ENCODE results near the gene DNAJB6.
"Not testable (repeated sequence)": the region's sequence is repeated elsewhere in the genome, so short reads cannot be mapped to it uniquely, and the experiment has no call there.

DNAJB6 gene

GRCh38 chr7:157320608-157320980, 16.2 kb upstream of the DNAJB6 start:
- DNase-seq (ENCODE audit: insufficient read length, low spot score) (no peak), FAIRE-seq (no peak)
- TF ChIP-seq POLR2A (IDR thresholded peaks at IDR 0.05; ENCODE audit: low read depth, low read length): no peak
- TF ChIP-seq POU2F2 (IDR thresholded peaks at IDR 0.05; ENCODE audit: low read depth, low read length): no peak
- TF ChIP-seq PAX5 (IDR thresholded peaks at IDR 0.05; ENCODE audit: insufficient read depth, low read length, severe bottlenecking): no peak
- TF ChIP-seq TAF1 (IDR thresholded peaks at IDR 0.05; ENCODE audit: low read depth, low read length): no peak
- no peak for TF ChIP-seq SPI1 (IDR thresholded peaks at IDR 0.05; ENCODE audit: low read depth, low read length)
- no peak for TF ChIP-seq POLR2AphosphoS5 (IDR thresholded peaks at IDR 0.05; ENCODE audit: low read depth, low read length)

- FAIRE-seq (no peak), DNase-seq (ENCODE audit: insufficient read length, low spot score) (no peak)
- TF ChIP-seq TAF1 (IDR thresholded peaks at IDR 0.05; ENCODE audit: low read depth, low read length) (no peak), POU2F2 (IDR thresholded peaks at IDR 0.05; ENCODE audit: low read depth, low read length) (no peak)
These were observed 13.4 kb upstream of the DNAJB6 start for GRCh38 chr7:157323401-157323800.

- no peak for TF ChIP-seq POLR2AphosphoS5 (IDR thresholded peaks at IDR 0.05; ENCODE audit: low read depth, low read length)
- no peak for TF ChIP-seq POU2F2 (IDR thresholded peaks at IDR 0.05; ENCODE audit: low read depth, low read length)
- TF ChIP-seq POLR2A (IDR thresholded peaks at IDR 0.05; ENCODE audit: low read depth, low read length): no peak
- no peak for TF ChIP-seq TAF1 (IDR thresholded peaks at IDR 0.05; ENCODE audit: low read depth, low read length)
- no peak for TF ChIP-seq SPI1 (IDR thresholded peaks at IDR 0.05; ENCODE audit: low read depth, low read length)
- TF ChIP-seq PAX5 (IDR thresholded peaks at IDR 0.05; ENCODE audit: insufficient read depth, low read length, severe bottlenecking): no peak
- FAIRE-seq: no peak
These were observed 7.4 kb upstream of the DNAJB6 start for GRCh38 chr7:157329447-157329846.

GRCh38 chr7:157330567-157330966, 6.2 kb upstream of the DNAJB6 start:
- not testable (repeated sequence) for DNase-seq (ENCODE audit: insufficient read length, low spot score)

More at GRCh38 chr7:157329447-157329846, 7.4 kb upstream of the DNAJB6 start:
- DNase-seq (ENCODE audit: insufficient read length, low spot score): no peak

GRCh38 chr7:157331049-157331448, 5.8 kb upstream of the DNAJB6 start:
- not testable (repeated sequence) for DNase-seq (ENCODE audit: insufficient read length, low spot score); FAIRE-seq

More at GRCh38 chr7:157330567-157330966, 6.2 kb upstream of the DNAJB6 start:
- FAIRE-seq: not testable (repeated sequence)

GRCh38 chr7:157335236-157335635, 1.6 kb upstream of the DNAJB6 start:
- FAIRE-seq: no peak
- DNase-seq (ENCODE audit: insufficient read length, low spot score): no peak
- TF ChIP-seq POLR2A (IDR thresholded peaks at IDR 0.05; ENCODE audit: low read depth, low read length): no peak
- TF ChIP-seq POU2F2 (IDR thresholded peaks at IDR 0.05; ENCODE audit: low read depth, low read length): no peak
- TF ChIP-seq TAF1 (IDR thresholded peaks at IDR 0.05; ENCODE audit: low read depth, low read length): no peak
- TF ChIP-seq SPI1 (IDR thresholded peaks at IDR 0.05; ENCODE audit: low read depth, low read length): no peak
- no peak for TF ChIP-seq POLR2AphosphoS5 (IDR thresholded peaks at IDR 0.05; ENCODE audit: low read depth, low read length)
- TF ChIP-seq PAX5 (IDR thresholded peaks at IDR 0.05; ENCODE audit: insufficient read depth, low read length, severe bottlenecking): no peak

GRCh38 chr7:157335991-157336382, 817 bp upstream of the DNAJB6 start:
- no peak for TF ChIP-seq TAF1 (IDR thresholded peaks at IDR 0.05; ENCODE audit: low read depth, low read length)
- no peak for TF ChIP-seq SPI1 (IDR thresholded peaks at IDR 0.05; ENCODE audit: low read depth, low read length)
- no peak for TF ChIP-seq PAX5 (IDR thresholded peaks at IDR 0.05; ENCODE audit: insufficient read depth, low read length, severe bottlenecking)
- no peak for TF ChIP-seq POU2F2 (IDR thresholded peaks at IDR 0.05; ENCODE audit: low read depth, low read length)
- no peak for TF ChIP-seq POLR2AphosphoS5 (IDR thresholded peaks at IDR 0.05; ENCODE audit: low read depth, low read length)
- TF ChIP-seq POLR2A (IDR thresholded peaks at IDR 0.05; ENCODE audit: low read depth, low read length): no peak
- DNase-seq (ENCODE audit: insufficient read length, low spot score) (no peak), FAIRE-seq (no peak)

GRCh38 chr7:157337316-157338149, 729 bp downstream of the DNAJB6 start:
- FAIRE-seq: peak; percentile 65
- DNase-seq (ENCODE audit: insufficient read length, low spot score): peak; percentile 70
- TF ChIP-seq PAX5 (IDR thresholded peaks at IDR 0.05; ENCODE audit: insufficient read depth, low read length, severe bottlenecking) (no peak), TAF1 (IDR thresholded peaks at IDR 0.05; ENCODE audit: low read depth, low read length) (0 out of 2 replicates have a peak, but pooled peaks have one; percentile 2), POLR2A (IDR thresholded peaks at IDR 0.05; ENCODE audit: low read depth, low read length) (no peak)

- TF ChIP-seq POLR2A (IDR thresholded peaks at IDR 0.05; ENCODE audit: low read depth, low read length): no peak
- FAIRE-seq (peak; percentile 33), DNase-seq (ENCODE audit: insufficient read length, low spot score) (no peak)
These were observed 3.2 kb downstream of the DNAJB6 start for GRCh38 chr7:157339777-157340677.

GRCh38 chr7:157347217-157347904, 10.6 kb downstream of the DNAJB6 start:
- DNase-seq (ENCODE audit: insufficient read length, low spot score) (no peak), FAIRE-seq (no peak)
- TF ChIP-seq POLR2AphosphoS5 (IDR thresholded peaks at IDR 0.05; ENCODE audit: low read depth, low read length) (no peak), POLR2A (IDR thresholded peaks at IDR 0.05; ENCODE audit: low read depth, low read length) (no peak), TAF1 (IDR thresholded peaks at IDR 0.05; ENCODE audit: low read depth, low read length) (no peak), SPI1 (IDR thresholded peaks at IDR 0.05; ENCODE audit: low read depth, low read length) (no peak), PAX5 (IDR thresholded peaks at IDR 0.05; ENCODE audit: insufficient read depth, low read length, severe bottlenecking) (no peak), POU2F2 (IDR thresholded peaks at IDR 0.05; ENCODE audit: low read depth, low read length) (no peak)
